ENCODE measurements around the gene CNN2.
A peak's percentile ranks its signal among the peaks of the same experiment; 100 is the strongest.

Gene CNN2

GRCh38 chr19:1087813-1088415, 61.5 kb downstream of the CNN2 start:
- H3K36me3 Mint-ChIP-seq (ENCODE audit: low read depth) = peaks cover 91% of the 10 kb centered on the region
- peaks cover 66% of the 10 kb centered on the region for H3K4me1 Mint-ChIP-seq (ENCODE audit: low read depth)

GRCh38 chr19:1088416-1089010, 62.1 kb downstream of the CNN2 start:
- Mint-ChIP-seq H3K4me3 (no peak overlapping the region), H3K4me1 (ENCODE audit: low read depth) (peaks cover 67% of the 10 kb centered on the region), H3K36me3 (ENCODE audit: low read depth) (peaks cover 92% of the 10 kb centered on the region)

More at GRCh38 chr19:1087813-1088415, 61.5 kb downstream of the CNN2 start:
- no peak for DNase-seq
- no peaks in the 10 kb centered on the region for H3K9me3 Mint-ChIP-seq
- peak overlapping the region; percentile 16 for H3K4me3 Mint-ChIP-seq
- peak overlapping the region; percentile 90 for H3K27ac Mint-ChIP-seq
- H3K27me3 Mint-ChIP-seq = no peaks in the 10 kb centered on the region

More at GRCh38 chr19:1088416-1089010, 62.1 kb downstream of the CNN2 start:
- no peak for DNase-seq
- Mint-ChIP-seq H3K9me3 (no peaks in the 10 kb centered on the region), H3K27ac (peak overlapping the region; percentile 90), H3K27me3 (no peaks in the 10 kb centered on the region)

All from activated T-cell treated with anti-CD3 and anti-CD28 coated beads, Interleukin-2, amount 50 U/mL, for 24 hours (primary cell).